ENCODE data around the gene ZBTB8B. TPM values are rescaled to one million over a fixed set of nuclear protein-coding genes. Genes with fewer than 3 reads are reported as not detected.

ZBTB8B gene
- 0.74 and 1.9 TPM in 2 replicates for total RNA-seq (ENCODE audit: low replicate concordance)
- long read RNA-seq, partial matches to known transcripts, result 2 of 2 reads
- long read RNA-seq, other reads (novel, unspliced or antisense), result 0 of 2 reads

GRCh38 chr1:32464716-32465577 is at the start of gene ZBTB8B:
ZBTB8B (plus strand) TSS chr1:32465072; CDS start chr1:32470625, 5,553 bp downstream.
- peak within 1 kb of the TSS; percentile 57 for H3K27ac Mint-ChIP-seq
- peaks cover 4% of the 10 kb centered on the region for H3K4me1 Mint-ChIP-seq (ENCODE audit: unreplicated experiment)
- peak; percentile 94 for DNase-seq (ENCODE audit: extremely low spot score, unreplicated experiment)
- peak within 1 kb of the TSS; percentile 97 for H3K4me3 Mint-ChIP-seq
- H3K27me3 Mint-ChIP-seq, result peaks cover 7% of the 10 kb centered on the region
- TF ChIP-seq CTCF (conservative IDR thresholded peaks at IDR 0.05), result peak; percentile 21
- no peaks in the 10 kb centered on the region for H3K36me3 Mint-ChIP-seq
- H3K9me3 Mint-ChIP-seq, result no peaks in the 10 kb centered on the region

- Mint-ChIP-seq H3K9me3 (no peaks in the 10 kb centered on the region), H3K4me1 (ENCODE audit: unreplicated experiment) (no peaks in the 10 kb centered on the region), H3K36me3 (no peaks in the 10 kb centered on the region), H3K27ac (no peak overlapping the region), H3K27me3 (peaks cover 7% of the 10 kb centered on the region), H3K4me3 (no peak overlapping the region)
- no peak for DNase-seq (ENCODE audit: extremely low spot score, unreplicated experiment)
- TF ChIP-seq CTCF (conservative IDR thresholded peaks at IDR 0.05), result no peak
These were observed 43.1 kb upstream of the ZBTB8B start for GRCh38 chr1:32421775-32422174.

GRCh38 chr1:32426489-32427255 is 38.2 kb upstream of the ZBTB8B start:
- no peaks in the 10 kb centered on the region for H3K36me3 Mint-ChIP-seq
- no peak for DNase-seq (ENCODE audit: extremely low spot score, unreplicated experiment)
- H3K4me3 Mint-ChIP-seq, result no peak overlapping the region
- H3K27me3 Mint-ChIP-seq, result peaks cover 16% of the 10 kb centered on the region
- no peaks in the 10 kb centered on the region for H3K9me3 Mint-ChIP-seq
- no peak for TF ChIP-seq CTCF (conservative IDR thresholded peaks at IDR 0.05)
- H3K4me1 Mint-ChIP-seq (ENCODE audit: unreplicated experiment), result no peaks in the 10 kb centered on the region
- no peak overlapping the region for H3K27ac Mint-ChIP-seq

GRCh38 chr1:32427264-32427963 is 37.5 kb upstream of the ZBTB8B start:
- Mint-ChIP-seq H3K27ac (no peak overlapping the region), H3K4me1 (ENCODE audit: unreplicated experiment) (no peaks in the 10 kb centered on the region), H3K4me3 (no peak overlapping the region), H3K27me3 (peaks cover 16% of the 10 kb centered on the region), H3K9me3 (no peaks in the 10 kb centered on the region), H3K36me3 (no peaks in the 10 kb centered on the region)
- no peak for DNase-seq (ENCODE audit: extremely low spot score, unreplicated experiment)
- no peak for TF ChIP-seq CTCF (conservative IDR thresholded peaks at IDR 0.05)

- no peak for TF ChIP-seq CTCF (conservative IDR thresholded peaks at IDR 0.05)
- no peaks in the 10 kb centered on the region for H3K4me1 Mint-ChIP-seq (ENCODE audit: unreplicated experiment)
- no peak overlapping the region for H3K4me3 Mint-ChIP-seq
- H3K36me3 Mint-ChIP-seq, result no peaks in the 10 kb centered on the region
- H3K27ac Mint-ChIP-seq, result no peak overlapping the region
- DNase-seq (ENCODE audit: extremely low spot score, unreplicated experiment), result no peak
- peaks cover 21% of the 10 kb centered on the region for H3K27me3 Mint-ChIP-seq
- H3K9me3 Mint-ChIP-seq, result no peaks in the 10 kb centered on the region
These were observed 33.0 kb upstream of the ZBTB8B start for GRCh38 chr1:32431736-32432400.
